ENCODE results near the gene CDH13. TPM values are rescaled to one million over a fixed set of nuclear protein-coding genes. Genes with fewer than 3 reads are reported as not detected.

The CDH13 gene
- total RNA-seq, 2 donors from 2014 or later = 2.4 to 6.3 TPM

GRCh38 chr16:82758406-82758805, 131.6 kb downstream of the CDH13 start:
- no peaks in the 10 kb centered on the region for H3K27me3 ChIP-seq
- no peak for TF ChIP-seq CTCF (IDR thresholded peaks at IDR 0.05)
- no peak for DNase-seq
- no peaks in the 10 kb centered on the region for H3K9me3 ChIP-seq
- H3K4me1 ChIP-seq = no peaks in the 10 kb centered on the region
- no peak overlapping the region for H3K4me3 ChIP-seq
- intact Hi-C loops (cut with DNase I) = no loop called here
- no peak overlapping the region for H3K9ac ChIP-seq (ENCODE audit: low read depth in 2 of 2, low read length in 2 of 2)
- H3K27ac ChIP-seq = no peak overlapping the region
- H3K36me3 ChIP-seq = no peaks in the 10 kb centered on the region

- no peak overlapping the region for H3K27ac ChIP-seq
- no peaks in the 10 kb centered on the region for H3K4me1 ChIP-seq
- no peaks in the 10 kb centered on the region for H3K36me3 ChIP-seq
- no peak overlapping the region for H3K4me3 ChIP-seq
- H3K9me3 ChIP-seq = no peaks in the 10 kb centered on the region
- no peak for TF ChIP-seq CTCF (IDR thresholded peaks at IDR 0.05)
- H3K9ac ChIP-seq (ENCODE audit: low read depth in 2 of 2, low read length in 2 of 2) = no peak overlapping the region
- H3K27me3 ChIP-seq = no peaks in the 10 kb centered on the region
- intact Hi-C loops (cut with DNase I) = no loop called here
- no peak for DNase-seq
These were observed 132.1 kb downstream of the CDH13 start for GRCh38 chr16:82758904-82759303.

- no peak overlapping the region for H3K4me3 ChIP-seq
- DNase-seq = no peak
- H3K27me3 ChIP-seq = no peaks in the 10 kb centered on the region
- intact Hi-C loops (cut with DNase I) = no loop called here
- no peaks in the 10 kb centered on the region for H3K9me3 ChIP-seq
- no peak overlapping the region for H3K9ac ChIP-seq (ENCODE audit: low read depth in 2 of 2, low read length in 2 of 2)
- TF ChIP-seq CTCF (IDR thresholded peaks at IDR 0.05) = no peak
- no peak overlapping the region for H3K27ac ChIP-seq
- no peaks in the 10 kb centered on the region for H3K36me3 ChIP-seq
- H3K4me1 ChIP-seq = no peaks in the 10 kb centered on the region
These were observed 134.5 kb downstream of the CDH13 start for GRCh38 chr16:82761236-82761635.

- no peak for DNase-seq
- intact Hi-C loops (cut with DNase I) = no loop called here
- no peak for TF ChIP-seq CTCF (IDR thresholded peaks at IDR 0.05)
- no peak overlapping the region for H3K4me3 ChIP-seq
- H3K27me3 ChIP-seq = no peaks in the 10 kb centered on the region
- H3K36me3 ChIP-seq = no peaks in the 10 kb centered on the region
- no peak overlapping the region for H3K27ac ChIP-seq
- H3K9ac ChIP-seq (ENCODE audit: low read depth in 2 of 2, low read length in 2 of 2) = no peak overlapping the region
- no peaks in the 10 kb centered on the region for H3K9me3 ChIP-seq
- H3K4me1 ChIP-seq = no peaks in the 10 kb centered on the region
These were observed 135.1 kb downstream of the CDH13 start for GRCh38 chr16:82761858-82762257.

GRCh38 chr16:82763371-82763770, 136.6 kb downstream of the CDH13 start:
- intact Hi-C loops (cut with DNase I) = no loop called here
- no peaks in the 10 kb centered on the region for H3K4me1 ChIP-seq
- no peak overlapping the region for H3K4me3 ChIP-seq
- no peak for TF ChIP-seq CTCF (IDR thresholded peaks at IDR 0.05)
- no peak overlapping the region for H3K9ac ChIP-seq (ENCODE audit: low read depth in 2 of 2, low read length in 2 of 2)
- no peaks in the 10 kb centered on the region for H3K9me3 ChIP-seq
- H3K27me3 ChIP-seq = no peaks in the 10 kb centered on the region
- no peak for DNase-seq
- no peak overlapping the region for H3K27ac ChIP-seq
- H3K36me3 ChIP-seq = no peaks in the 10 kb centered on the region

DNA sequence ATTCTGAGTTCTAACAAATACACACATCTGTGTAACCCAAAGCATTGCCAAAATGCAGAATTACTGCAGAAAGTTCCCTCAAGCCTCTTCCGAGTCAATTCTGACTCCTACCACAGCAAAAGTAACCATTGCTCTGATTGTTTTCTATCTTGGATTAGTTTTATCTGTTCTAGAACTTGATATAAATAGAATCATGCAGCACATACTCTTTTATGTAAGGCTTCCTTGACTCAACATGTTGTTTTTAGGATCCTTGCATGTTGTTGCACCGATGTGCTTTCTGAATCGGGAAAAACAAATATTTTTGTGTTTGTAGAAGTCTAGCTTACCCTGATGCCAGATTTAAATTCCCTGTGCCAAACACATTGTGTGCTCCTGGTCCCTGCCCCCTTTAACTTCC, 140.4 kb downstream of the CDH13 start:
- Histone ChIP-seq H3K4me1 (no peaks in the 10 kb centered on the region), H3K9me3 (no peaks in the 10 kb centered on the region), H3K9ac (ENCODE audit: low read depth in 2 of 2, low read length in 2 of 2) (no peak overlapping the region), H3K36me3 (no peaks in the 10 kb centered on the region), H3K27me3 (no peaks in the 10 kb centered on the region), H3K4me3 (no peak overlapping the region), H3K27ac (no peak overlapping the region)
- DNase-seq = no peak
- intact Hi-C loops (cut with DNase I) = no loop called here
- no peak for TF ChIP-seq CTCF (IDR thresholded peaks at IDR 0.05)
